ENCODE measurements around the gene PCSK5.

PCSK5 gene

DNA sequence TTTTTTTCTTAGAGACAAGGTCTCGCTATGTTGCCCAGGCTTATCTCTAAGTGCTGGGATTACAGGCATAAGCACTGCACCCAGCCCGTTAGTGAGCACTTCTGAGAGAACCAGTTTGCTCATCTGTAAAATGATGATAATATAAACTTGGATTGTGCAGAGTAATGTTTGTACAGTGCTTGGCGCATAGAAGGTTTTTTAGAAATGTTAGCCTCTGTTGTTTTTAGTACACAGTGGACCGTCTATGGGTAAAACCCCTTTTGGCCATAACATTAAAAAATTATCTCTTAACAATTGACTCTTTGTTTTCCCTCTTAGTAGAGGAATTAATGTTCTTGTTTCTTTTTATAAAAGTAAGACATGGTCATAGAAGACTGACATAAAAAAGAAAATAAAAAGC, 202.1 kb downstream of the PCSK5 start:
- no peak for DNase-seq

DNA sequence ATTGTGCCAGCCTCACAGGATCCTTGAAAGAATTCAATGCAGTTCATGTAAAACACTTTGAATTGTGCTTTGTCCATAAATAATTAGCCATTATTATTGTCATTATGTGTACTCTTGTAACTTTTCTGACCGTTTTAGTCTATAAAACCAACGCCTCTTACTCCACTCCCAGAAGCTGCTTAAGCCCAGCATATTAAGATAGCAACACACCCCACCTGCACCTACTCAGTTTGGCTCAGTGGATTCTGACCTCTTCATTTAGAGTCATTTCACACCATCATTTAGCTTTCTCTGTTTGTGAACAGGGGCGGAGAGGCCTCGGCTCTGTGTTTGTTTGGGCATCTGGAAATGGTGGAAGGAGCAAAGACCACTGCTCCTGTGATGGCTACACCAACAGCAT, 205.1 kb downstream of the PCSK5 start:
- no peak for DNase-seq

DNA sequence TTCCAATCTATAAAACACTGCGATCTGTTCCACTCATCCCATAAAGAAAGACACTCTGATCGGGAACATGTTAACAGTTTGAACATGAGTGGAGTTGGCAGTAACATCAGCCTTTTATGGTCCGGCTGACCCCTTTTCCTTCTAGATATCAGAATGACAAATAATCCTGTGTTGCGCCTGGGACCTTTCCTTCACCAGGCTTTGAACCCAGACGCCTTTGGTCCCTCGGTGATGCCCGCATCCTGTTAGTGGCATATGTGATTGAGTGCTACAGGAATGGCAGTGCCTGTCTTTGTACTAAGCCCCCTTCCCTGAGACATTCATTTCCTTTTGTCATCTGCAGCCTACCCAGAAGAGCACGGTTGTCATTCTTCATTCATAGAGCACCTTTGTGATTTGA, 209.0 kb downstream of the PCSK5 start:
- no peak for DNase-seq

- DNase-seq = no peak
Observed at GRCh38 chr9:76101075-76101474, 210.6 kb downstream of the PCSK5 start.

DNA sequence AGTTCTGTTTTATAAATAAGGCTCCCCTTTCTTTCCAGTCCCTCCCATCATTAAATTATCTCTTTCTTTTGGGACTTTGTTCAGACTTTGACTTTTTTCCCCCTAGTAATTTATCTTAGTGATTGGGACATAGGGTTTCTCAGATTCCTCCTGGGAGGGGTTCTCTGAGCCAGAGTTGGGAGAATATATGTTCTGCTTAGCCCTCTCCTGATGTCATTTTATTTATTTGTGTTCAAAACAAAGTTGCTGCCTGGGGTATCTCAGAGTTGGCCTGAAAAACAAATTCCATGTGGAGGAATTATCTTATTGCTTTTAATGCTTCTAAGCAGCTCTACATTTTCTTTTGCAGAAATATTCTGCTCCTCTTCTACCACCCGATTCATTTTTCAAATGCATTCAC, 211.0 kb downstream of the PCSK5 start:
- no peak for DNase-seq

DNA sequence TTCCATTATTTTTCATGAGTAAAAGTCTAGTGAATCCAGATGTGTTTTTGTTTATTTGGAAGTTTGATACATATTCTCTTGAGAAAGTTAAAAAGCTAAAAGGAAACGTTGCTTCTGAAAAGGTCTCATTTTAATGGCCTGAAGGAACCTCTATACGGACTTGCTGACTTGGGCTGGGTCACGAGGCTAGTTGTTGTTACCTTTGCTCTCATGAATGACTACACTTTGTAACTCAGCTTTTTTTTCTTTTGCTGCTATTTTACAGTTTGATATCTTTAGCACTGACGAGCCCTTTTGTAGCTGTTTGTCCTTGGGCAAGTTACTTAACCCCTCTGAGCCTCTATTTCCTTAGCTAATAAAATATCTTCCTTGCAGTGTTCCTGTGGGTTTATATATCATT, 211.5 kb downstream of the PCSK5 start:
- DNase-seq = no peak

- DNase-seq = no peak
Observed at GRCh38 chr9:76103531-76104315, 213.2 kb downstream of the PCSK5 start.

GRCh38 chr9:76107482-76107881, 217.0 kb downstream of the PCSK5 start:
- no peak for DNase-seq

- DNase-seq = no peak
Observed at GRCh38 chr9:76109953-76110352, 219.5 kb downstream of the PCSK5 start.

- DNase-seq = no peak
Observed at GRCh38 chr9:76112151-76112550, 221.7 kb downstream of the PCSK5 start.

DNA sequence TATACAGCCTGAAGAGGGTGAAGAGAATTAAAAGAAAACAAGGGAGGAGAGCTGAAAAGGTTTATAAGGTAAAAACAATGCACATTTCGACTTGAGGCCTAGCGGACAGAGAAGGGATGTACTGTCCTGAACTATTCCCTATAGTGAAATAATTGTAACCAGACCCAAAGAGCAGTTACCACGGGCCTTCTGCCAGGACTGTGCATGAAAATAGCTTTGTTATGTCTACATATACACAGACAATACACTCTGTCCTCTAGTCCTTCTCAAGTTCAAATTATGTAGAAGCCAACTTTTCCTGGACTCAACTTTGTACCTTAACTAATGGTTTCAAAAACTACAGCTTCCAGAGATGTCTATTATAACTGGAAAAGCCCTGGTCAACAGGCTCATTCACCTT, 223.7 kb downstream of the PCSK5 start:
- no peak for DNase-seq

- DNase-seq = no peak
Observed at GRCh38 chr9:76115396-76115795, 224.9 kb downstream of the PCSK5 start.

DNA sequence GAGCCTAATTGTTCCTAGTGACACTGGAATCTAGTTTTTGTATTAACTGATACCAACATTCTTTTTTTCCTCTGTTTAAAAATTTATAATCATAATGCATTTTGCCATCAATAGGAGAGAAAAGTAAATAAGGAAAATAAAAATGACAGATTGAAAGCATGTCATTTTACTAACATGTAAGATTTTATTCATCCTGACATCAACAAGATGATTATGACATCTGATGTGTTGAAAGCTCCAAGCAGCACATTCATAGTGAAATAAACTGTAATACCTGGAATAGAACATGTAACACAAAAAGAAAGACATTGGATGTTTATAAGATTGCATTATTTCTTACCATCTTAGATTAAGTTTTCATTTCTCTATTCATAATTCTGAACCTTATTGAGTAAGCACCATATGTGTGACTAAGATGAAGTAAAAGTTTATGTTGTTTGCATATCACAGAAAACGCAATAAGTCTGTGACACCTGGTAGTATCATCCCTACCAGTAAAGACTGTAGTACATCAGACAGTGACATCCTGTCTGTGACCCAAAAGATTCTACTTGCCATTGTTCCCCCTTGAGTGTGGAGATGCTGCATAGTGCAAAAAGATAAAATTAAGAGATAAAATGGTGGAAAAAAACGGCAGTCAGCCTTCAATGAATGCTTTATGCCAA, 225.6 kb downstream of the PCSK5 start:
- DNase-seq = no peak

GRCh38 chr9:76116913-76117312, 226.4 kb downstream of the PCSK5 start:
- DNase-seq = no peak

DNA sequence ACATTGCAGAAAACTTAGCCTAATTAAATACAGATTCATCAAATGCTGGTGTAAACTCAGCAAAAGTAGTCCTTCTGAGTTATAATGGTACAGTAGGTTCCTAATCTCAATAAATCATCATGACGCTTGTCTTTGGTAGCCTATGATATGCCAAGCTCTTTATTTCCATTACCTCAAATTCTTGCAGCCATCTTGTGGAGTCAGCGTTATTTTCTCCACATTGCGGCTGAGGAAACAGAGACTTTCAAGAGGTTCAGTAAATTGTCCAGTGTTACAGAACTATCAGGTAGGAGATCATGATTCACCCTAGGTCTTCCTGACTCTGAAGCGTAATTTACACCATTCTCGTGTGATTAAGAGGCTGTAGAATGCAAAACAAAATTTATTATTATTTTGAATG, 237.2 kb downstream of the PCSK5 start:
- DNase-seq = no peak

GRCh38 chr9:76135902-76136301, 245.4 kb downstream of the PCSK5 start:
- peak; percentile 6 for DNase-seq

- no peak for DNase-seq
Observed at GRCh38 chr9:76136986-76137385, 246.5 kb downstream of the PCSK5 start.

GRCh38 chr9:76137931-76138330, 247.5 kb downstream of the PCSK5 start:
- DNase-seq = no peak

DNA sequence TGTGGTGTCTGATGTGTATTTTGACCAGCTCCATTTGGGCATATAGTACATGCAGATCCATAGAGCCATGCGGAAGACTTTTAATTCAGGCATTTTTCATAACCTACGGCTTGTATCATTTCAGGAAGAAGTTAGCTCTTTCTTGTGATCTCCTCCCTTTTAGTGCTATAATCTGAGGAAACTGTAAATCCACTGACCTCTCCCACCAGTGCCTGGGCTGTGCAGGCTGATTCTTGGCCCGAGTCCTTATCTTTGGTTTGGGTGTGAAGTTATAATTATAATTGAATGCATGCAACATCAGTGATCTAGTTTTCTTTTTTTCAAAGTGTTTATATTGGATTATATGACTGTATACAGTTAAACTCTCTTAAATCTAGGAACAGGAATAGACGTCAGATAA, 247.9 kb downstream of the PCSK5 start:
- no peak for DNase-seq

DNA sequence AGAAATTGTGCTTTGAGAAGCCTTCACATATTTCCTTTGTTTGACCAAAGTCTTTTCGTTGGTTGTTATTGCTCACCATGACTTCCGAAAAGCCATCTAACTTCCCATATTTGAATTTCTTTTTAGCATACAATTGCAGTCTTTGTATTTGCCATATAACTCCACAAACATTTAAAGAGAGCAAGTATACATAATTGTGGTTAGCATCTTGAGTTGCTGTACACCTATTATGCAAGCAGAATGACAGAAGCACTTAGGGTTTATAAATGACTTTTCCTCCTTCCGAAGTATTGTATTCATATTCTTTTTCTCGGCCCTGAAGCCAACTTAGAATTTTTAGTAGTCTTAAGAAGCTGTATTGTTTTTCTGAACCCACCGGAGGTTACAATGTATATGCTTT, 253.4 kb downstream of the PCSK5 start:
- no peak for DNase-seq

GRCh38 chr9:76150013-76150412, 259.5 kb downstream of the PCSK5 start:
- DNase-seq = no peak

DNA sequence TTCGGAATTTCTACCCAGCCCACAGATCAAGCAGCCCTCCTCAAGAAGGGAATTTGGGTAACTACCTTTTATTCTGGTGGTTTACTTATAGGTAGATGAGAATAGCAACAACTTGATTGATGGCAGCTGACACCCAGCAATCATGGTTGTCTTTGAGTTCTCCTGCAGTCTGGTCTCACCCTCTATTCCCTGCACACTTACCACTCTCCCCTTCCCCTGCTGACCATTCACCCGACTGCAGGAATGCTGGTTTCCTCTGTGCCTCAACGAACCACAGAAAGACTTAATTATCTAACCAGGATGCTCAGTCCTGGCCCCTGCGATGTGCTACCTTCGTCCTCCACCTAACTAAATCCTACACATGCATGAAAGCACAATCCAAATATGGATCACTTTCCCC, 260.8 kb downstream of the PCSK5 start:
- DNase-seq = no peak

- DNase-seq = no peak
Observed at GRCh38 chr9:76153339-76153738, 262.9 kb downstream of the PCSK5 start.

GRCh38 chr9:76153902-76154629, 263.6 kb downstream of the PCSK5 start:
- DNase-seq = peak; percentile 78

Data from NCI-H510A treated with DMSO at 0.1 percent for 48 hours (cell line).